Karpas-422 (cell line): Measurements from ENCODE around the gene MKKS. TPM values are rescaled to one million over a fixed set of nuclear protein-coding genes. Genes with fewer than 3 reads are reported as not detected.
"Not testable (repeated sequence)": the region's sequence is repeated elsewhere in the genome, so short reads cannot be mapped to it uniquely, and the experiment has no call there.

Source experiments
- DNase-seq: peaks from one replicate; pipeline ENCODE4 v3.0.0-alpha.2; 2015
- H2AFZ ChIP-seq: fragments of 200-600 bp; sonication (generic); 2 replicates; pipeline ENCODE4 v1.6.1; 2014; ENCODE audit warnings: antibody characterized with exemption, low read length, mixed read lengths
- H3K27ac ChIP-seq: fragments of 200-600 bp; sonication (generic); 2 replicates; pipeline ENCODE4 v1.5.1; 2014; ENCODE audit warnings: mild to moderate bottlenecking, low read length, moderate library complexity
- H3K27me3 ChIP-seq: fragments of 200-600 bp; sonication (generic); 2 replicates; pipeline ENCODE4 v1.6.1; 2014; ENCODE audit warnings: low read length, mixed read lengths
- H3K36me3 ChIP-seq: fragments of 200-600 bp; sonication (generic); 2 replicates; pipeline ENCODE4 v1.6.1; 2014; ENCODE audit warnings: low read length, mixed read lengths; ENCODE audit not compliant: insufficient read depth
- H3K4me1 ChIP-seq: fragments of 200-600 bp; sonication (generic); 2 replicates; pipeline ENCODE4 v1.6.1; 2014; ENCODE audit warnings: mild to moderate bottlenecking, low read length, mixed read lengths
- H3K4me2 ChIP-seq: fragments of 200-600 bp; sonication (generic); 2 replicates; pipeline ENCODE4 v1.6.1; 2014; ENCODE audit warnings: low read length, low read depth, mild to moderate bottlenecking; ENCODE audit not compliant: poor library complexity, severe bottlenecking
- H3K4me3 ChIP-seq: fragments of 200-600 bp; sonication (generic); 2 replicates; pipeline ENCODE4 v1.5.1; 2014; ENCODE audit warnings: mild to moderate bottlenecking, antibody characterized with exemption, low read length, mixed read lengths
- H3K79me2 ChIP-seq: fragments of 200-600 bp; sonication (generic); 2 replicates; pipeline ENCODE4 v1.6.1; 2014; ENCODE audit warnings: mild to moderate bottlenecking, low read length, mixed read lengths
- H3K9ac ChIP-seq: fragments of 200-600 bp; sonication (generic); 2 replicates; pipeline ENCODE4 v1.6.0; 2014; ENCODE audit warnings: low read length
- H3K9me2 ChIP-seq: fragments of 200-600 bp; sonication (generic), shearing (Covaris generic); replicated peaks from 2 replicates; pipeline ENCODE4 v1.6.0; 2014; ENCODE audit warnings: mild to moderate bottlenecking, low read length, moderate library complexity; ENCODE audit not compliant: insufficient read depth
- H3K9me3 ChIP-seq: fragments of 300-700, 200-600 bp; sonication (generic); 2 replicates; pipeline ENCODE4 v1.6.1; 2014; ENCODE audit warnings: low read length, mixed read lengths
- H4K20me1 ChIP-seq: fragments of 200-600 bp; sonication (generic); 2 replicates; pipeline ENCODE4 v1.6.1; 2014; ENCODE audit warnings: mild to moderate bottlenecking, antibody characterized with exemption, low read length, low read depth; ENCODE audit not compliant: insufficient read depth
- total RNA-seq: library from RNA; depleted of rRNA; stranded (reverse); fragments of >200 nt; shearing (Covaris generic); gene quantifications from 2 replicates; pipeline ENCODE4 v1.2.3, GENCODE V29; 2014; ENCODE audit warnings: low replicate concordance

Gene MKKS
- total RNA-seq, 1 experiment from 2014 or later: 14.6 TPM

DNA sequence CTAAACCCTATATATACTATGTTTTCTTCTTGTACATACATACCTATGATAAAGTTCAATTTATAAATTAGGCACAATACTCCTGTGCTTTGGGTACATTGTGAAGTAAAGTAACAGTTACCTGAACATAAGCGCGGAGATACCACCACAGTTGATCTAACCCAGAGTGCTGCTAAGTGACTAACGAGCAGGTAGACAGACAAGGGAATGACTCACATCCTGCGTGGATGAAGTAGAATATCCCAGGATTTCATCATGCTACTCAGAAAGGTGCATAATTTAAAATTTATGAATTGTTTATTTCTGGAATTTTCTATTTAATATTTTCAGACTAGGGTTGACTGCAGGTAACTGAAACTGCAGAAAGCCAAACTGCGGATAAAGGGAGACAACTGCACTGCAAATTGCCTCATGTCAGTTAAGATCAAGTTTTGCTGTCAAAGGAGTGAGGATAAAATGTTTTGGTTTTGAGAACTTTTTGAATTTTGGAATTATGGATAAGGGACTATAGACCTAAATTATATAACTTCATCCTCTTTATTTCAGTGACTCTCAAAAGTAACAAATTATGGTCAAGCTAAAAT is 14.4 kb downstream of the MKKS start:
- H3K9ac ChIP-seq: no peak overlapping the region

DNA sequence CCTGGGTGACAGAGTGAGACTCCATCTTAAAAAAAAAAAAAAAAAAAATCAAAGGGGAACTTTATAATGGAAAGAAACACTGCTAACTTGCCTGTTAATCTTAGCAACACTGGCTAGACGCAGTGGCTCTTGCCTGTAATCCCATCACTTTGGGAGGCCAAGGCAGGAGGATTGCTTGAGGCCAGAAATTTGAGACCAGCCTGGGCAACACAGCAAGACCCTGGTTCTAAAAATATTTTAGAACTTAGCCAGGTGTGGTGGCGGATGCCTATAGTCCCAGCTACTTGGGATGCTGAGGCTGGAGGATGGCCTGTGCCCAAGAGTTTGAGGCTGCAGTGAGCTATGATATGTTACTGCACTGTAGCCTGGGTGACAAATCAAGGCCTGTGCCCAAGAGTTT is 16.8 kb downstream of the MKKS start:
- H2AFZ ChIP-seq, H3K9me3 ChIP-seq, H3K4me2 ChIP-seq, H3K4me3 ChIP-seq, H3K27me3 ChIP-seq, H3K9ac ChIP-seq, DNase-seq, H4K20me1 ChIP-seq, H3K9me2 ChIP-seq, H3K27ac ChIP-seq: not testable (repeated sequence)
- peaks cover 16% of the 10 kb centered on the region for H3K4me1 ChIP-seq
- H3K79me2 ChIP-seq: peaks cover 75% of the 10 kb centered on the region
- peaks cover 37% of the 10 kb centered on the region; the same call in 1 of the 2 replicates for H3K36me3 ChIP-seq

More for the DNA sequence above, 14.4 kb downstream of the MKKS start:
- Histone ChIP-seq H3K9me3 (no peaks in the 10 kb centered on the region), H2AFZ (no peak overlapping the region), H3K4me1 (peaks cover 16% of the 10 kb centered on the region), H3K4me3 (no peak overlapping the region), H3K79me2 (peaks cover 90% of the 10 kb centered on the region), H3K27ac (no peak overlapping the region), H4K20me1 (0 out of 2 replicates have a peak, but pooled peaks cover 3% of the 10 kb centered on the region), H3K36me3 (peaks cover 26% of the 10 kb centered on the region; the same call in 1 of the 2 replicates), H3K9me2 (no peaks in the 10 kb centered on the region), H3K27me3 (no peaks in the 10 kb centered on the region), H3K4me2 (no peak overlapping the region)
- no peak for DNase-seq

DNA sequence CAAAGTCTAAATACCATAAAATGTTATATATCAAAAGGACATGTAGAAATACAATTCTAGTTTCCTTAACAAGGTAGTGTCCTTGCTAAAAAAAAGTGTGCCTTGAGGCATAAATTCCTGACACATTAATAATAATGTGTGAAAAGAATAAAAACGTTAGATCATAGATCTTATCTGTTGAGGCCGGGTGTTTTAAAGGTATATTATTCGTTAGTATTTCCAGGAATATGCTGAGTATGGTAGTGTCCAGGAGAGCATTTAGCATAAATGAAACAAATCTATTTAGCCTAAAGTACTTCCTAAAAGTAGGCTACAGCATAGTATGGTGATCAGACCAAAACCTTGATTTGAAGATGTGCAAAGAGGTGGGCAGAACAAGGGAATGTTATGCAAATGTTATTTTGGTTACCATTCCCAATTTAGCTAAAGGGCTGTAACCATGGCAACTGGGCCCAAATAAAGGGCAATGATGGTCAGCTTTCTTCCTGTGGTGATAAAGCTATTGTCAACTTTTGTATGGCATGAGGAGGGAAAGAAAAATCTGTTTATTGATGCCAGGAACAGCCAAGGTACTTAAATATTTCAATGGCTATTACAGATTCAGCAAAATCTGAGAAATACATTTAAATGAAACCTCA is 18.9 kb downstream of the MKKS start:
- peaks cover 16% of the 10 kb centered on the region for H3K4me1 ChIP-seq
- H3K4me2 ChIP-seq: peak overlapping the region; percentile 32

DNA sequence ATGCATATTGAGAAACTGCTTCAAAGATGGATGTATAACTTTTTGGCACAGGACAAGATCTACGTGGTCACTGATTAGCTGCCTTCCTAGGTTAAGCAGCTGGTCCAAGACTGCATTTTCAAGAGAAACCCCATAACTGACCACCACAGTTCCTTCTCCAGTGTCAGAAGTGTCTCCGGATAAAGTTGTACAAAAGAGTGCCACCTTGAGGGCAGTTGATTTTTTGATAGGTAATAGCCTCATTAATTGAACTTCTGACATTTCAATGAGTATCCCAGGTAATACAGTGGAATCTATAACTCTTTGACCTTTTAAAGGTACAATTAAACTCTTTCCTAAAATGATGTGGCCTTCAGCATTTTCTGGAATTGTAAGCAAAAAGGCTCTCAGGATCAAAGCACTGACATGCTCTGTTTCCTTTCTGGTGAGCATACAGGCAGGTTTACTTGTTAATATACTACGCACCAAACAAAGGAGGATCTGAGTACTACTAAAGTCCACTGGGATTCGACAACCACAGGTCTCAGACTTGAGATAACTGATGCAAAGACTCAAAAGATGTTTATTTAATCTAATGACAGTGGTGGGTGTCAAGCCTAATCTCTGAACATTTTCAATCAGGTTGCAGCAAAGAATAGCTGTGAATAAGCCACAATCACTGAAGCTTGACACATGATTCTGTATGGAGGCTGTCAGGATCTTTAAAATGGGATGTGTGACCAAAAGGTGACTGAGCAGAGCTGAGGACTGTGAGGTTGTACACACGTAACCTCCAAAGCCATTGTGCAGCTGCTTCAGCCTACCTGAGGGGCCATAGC is 21.2 kb downstream of the MKKS start:
- Histone ChIP-seq H3K4me1 (peaks cover 16% of the 10 kb centered on the region), H3K4me3 (no peak overlapping the region), H3K27ac (no peak overlapping the region), H3K36me3 (peaks cover 30% of the 10 kb centered on the region; the same call in 1 of the 2 replicates), H3K27me3 (no peaks in the 10 kb centered on the region), H3K4me2 (no peak overlapping the region), H2AFZ (no peak overlapping the region), H3K9me2 (no peaks in the 10 kb centered on the region), H4K20me1 (0 out of 2 replicates have a peak, but pooled peaks cover 3% of the 10 kb centered on the region), H3K9me3 (no peaks in the 10 kb centered on the region), H3K79me2 (peaks cover 39% of the 10 kb centered on the region), H3K9ac (no peak overlapping the region)
- DNase-seq: no peak

More for the DNA sequence above, 18.9 kb downstream of the MKKS start:
- Histone ChIP-seq H3K9me2 (no peaks in the 10 kb centered on the region), H3K79me2 (peaks cover 57% of the 10 kb centered on the region), H2AFZ (no peak overlapping the region), H3K4me3 (no peak overlapping the region), H3K9me3 (no peaks in the 10 kb centered on the region), H3K27me3 (no peaks in the 10 kb centered on the region), H3K36me3 (peaks cover 37% of the 10 kb centered on the region; the same call in 1 of the 2 replicates), H3K9ac (no peak overlapping the region), H4K20me1 (0 out of 2 replicates have a peak, but pooled peaks cover 3% of the 10 kb centered on the region), H3K27ac (no peak overlapping the region)
- DNase-seq: no peak

DNA sequence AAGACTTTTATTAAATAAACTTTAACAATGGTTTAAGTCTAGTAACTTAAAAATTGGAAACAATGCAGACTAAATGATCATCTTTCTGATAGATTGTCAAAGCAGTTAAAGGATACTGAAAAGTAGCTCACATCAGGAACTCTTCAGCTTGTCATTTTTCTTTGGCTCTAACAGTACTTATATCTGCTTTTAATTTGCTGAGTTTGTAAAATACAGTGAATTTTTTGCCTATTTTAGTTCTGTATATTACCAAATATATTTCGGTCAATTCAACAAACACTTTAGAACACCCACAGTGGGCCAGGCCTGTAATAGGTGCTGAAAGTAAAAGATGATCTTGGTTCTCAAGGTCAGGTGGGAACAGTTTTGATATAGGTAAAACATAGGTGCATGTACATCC is 22.3 kb downstream of the MKKS start:
- Histone ChIP-seq H3K9ac (no peak overlapping the region), H3K9me3 (no peaks in the 10 kb centered on the region), H3K9me2 (no peaks in the 10 kb centered on the region), H3K4me2 (no peak overlapping the region), H3K27me3 (no peaks in the 10 kb centered on the region), H2AFZ (no peak overlapping the region), H3K27ac (no peak overlapping the region), H3K4me1 (peaks cover 16% of the 10 kb centered on the region), H3K36me3 (peaks cover 37% of the 10 kb centered on the region; the same call in 1 of the 2 replicates), H3K79me2 (peaks cover 28% of the 10 kb centered on the region), H3K4me3 (no peak overlapping the region), H4K20me1 (0 out of 2 replicates have a peak, but pooled peaks cover 3% of the 10 kb centered on the region)
- no peak for DNase-seq

DNA sequence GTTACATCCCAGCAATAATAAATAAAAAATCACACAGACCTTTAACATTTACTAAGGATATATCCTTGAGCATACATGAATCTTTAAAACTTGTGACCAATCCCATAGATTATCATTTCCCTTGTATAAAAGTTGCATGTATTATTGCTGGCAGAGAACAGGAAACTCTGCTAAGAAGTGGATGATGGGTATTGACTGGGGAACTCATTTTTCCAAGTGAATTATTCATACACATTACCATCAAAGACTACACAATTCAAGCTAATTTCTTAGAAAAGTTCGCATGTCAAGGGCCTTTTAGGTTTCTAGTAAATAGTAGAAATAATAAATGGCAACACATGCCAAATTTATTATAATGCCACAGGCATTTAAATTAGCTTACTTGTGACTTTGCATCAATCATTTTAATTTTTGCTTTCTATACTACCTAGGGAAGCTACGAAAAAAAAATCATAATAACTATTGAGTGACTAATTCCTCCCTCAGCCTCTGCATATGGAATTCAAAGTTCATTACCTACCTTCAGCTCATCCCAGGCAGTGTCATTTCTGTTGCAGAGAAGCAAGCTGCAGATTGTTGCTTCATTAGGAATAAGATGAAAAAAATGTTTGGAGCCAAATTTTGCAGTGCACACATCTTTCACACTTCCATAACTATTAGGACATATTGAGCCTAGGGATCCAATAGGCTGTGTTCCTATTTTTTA is 25.8 kb downstream of the MKKS start:
- Histone ChIP-seq H3K27me3 (no peaks in the 10 kb centered on the region), H3K9ac (no peak overlapping the region), H3K79me2 (peaks cover 1% of the 10 kb centered on the region; the same call in 1 of the 2 replicates), H4K20me1 (no peaks in the 10 kb centered on the region), H3K9me2 (no peaks in the 10 kb centered on the region), H3K27ac (no peak overlapping the region), H3K4me2 (no peak overlapping the region), H3K9me3 (no peaks in the 10 kb centered on the region), H3K4me3 (no peak overlapping the region), H3K36me3 (peaks cover 29% of the 10 kb centered on the region), H3K4me1 (no peaks in the 10 kb centered on the region), H2AFZ (no peak overlapping the region)
- no peak for DNase-seq

DNA sequence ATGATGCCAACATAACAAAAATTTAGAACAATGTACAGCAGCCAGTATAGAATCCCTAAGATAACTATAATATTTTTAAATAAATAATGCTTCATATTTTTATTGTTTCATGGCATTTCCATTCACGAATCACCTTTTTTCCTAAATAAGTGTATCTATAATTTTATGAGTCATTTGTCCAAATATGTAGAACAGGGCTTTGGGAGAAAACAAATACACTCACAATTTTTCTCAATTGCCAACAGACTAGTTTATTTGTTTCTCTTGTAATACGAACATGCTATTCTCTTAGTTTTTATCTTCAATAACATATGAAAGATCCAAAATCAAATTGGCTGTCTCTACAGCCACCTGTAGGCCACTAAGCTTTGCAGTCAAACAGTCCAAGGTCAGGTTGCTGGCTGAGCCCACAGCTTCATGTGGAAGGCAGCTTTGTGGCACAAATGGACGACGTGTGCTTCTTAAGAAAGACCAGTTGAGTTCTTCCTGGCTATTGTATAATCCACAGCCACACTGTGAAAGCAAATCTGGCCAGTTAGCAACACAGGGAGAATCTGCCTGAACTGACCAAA is 29.0 kb downstream of the MKKS start:
- Histone ChIP-seq H3K4me3 (no peak overlapping the region), H3K9me3 (no peaks in the 10 kb centered on the region), H3K4me2 (no peak overlapping the region), H3K4me1 (no peaks in the 10 kb centered on the region), H2AFZ (no peak overlapping the region), H3K27me3 (no peaks in the 10 kb centered on the region), H3K9ac (no peak overlapping the region), H4K20me1 (no peaks in the 10 kb centered on the region), H3K9me2 (no peaks in the 10 kb centered on the region), H3K79me2 (no peaks in the 10 kb centered on the region), H3K36me3 (peaks cover 24% of the 10 kb centered on the region), H3K27ac (no peak overlapping the region)
- DNase-seq: no peak
